GM13977 (cell line): ENCODE measurements around the gene DTD2.

Experiments
- DNase-seq: peaks from one replicate; pipeline ENCODE4 v3.0.0; 2012; ENCODE audit warnings: low spot score
- in situ Hi-C: fragments of 300-500 bp; cut with MboI; formaldehyde crosslinking; loops from one replicate; pipeline ENCODE4 v1.12.0; 2022; ENCODE audit warnings: low sequenced_read_pairs, low pct_unique_long_range_greater_than_20kb, mixed read lengths, inconsistent platforms; ENCODE audit not compliant: unreplicated experiment
- TF ChIP-seq, protein P1 (sequence below): IDR thresholded peaks from 2 replicates; pipeline ENCODE4 v1.5.1; 2012; ENCODE audit warnings: mild to moderate bottlenecking, control low read depth; ENCODE audit not compliant: insufficient read depth; ENCODE audit errors: extremely low read depth, missing control alignments

The DTD2 gene

DNA sequence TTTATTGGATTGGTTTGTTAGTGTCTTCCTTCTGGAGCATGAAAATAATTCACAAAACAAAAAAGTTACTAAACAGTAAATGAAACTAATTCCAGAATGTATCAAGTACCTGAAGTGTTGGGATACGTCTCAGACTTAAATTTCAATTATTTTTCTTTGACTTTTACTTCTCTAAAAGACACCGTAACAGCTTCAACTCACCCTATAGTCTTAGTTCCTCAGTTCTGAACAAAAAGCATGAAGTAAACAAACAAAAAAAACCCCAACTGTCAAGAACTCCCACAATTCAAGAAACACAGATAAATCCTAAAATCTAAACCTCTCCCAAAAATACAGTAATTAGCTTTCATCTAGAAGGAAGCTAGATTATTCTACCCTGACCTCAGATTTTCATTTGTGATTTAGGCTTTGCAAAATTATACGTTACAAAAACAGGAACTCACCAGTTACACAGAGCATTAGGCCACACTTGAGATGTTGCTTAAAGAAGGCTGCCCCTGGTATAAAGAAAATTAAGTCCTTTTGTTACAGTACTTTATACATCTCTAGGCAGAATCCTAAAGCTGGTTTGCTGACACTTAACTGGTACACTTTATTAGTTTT lies 47.2 kb downstream of the DTD2 start:
- in situ Hi-C loops: no loop called here
- DNase-seq: no peak
- TF ChIP-seq, protein P1, sequence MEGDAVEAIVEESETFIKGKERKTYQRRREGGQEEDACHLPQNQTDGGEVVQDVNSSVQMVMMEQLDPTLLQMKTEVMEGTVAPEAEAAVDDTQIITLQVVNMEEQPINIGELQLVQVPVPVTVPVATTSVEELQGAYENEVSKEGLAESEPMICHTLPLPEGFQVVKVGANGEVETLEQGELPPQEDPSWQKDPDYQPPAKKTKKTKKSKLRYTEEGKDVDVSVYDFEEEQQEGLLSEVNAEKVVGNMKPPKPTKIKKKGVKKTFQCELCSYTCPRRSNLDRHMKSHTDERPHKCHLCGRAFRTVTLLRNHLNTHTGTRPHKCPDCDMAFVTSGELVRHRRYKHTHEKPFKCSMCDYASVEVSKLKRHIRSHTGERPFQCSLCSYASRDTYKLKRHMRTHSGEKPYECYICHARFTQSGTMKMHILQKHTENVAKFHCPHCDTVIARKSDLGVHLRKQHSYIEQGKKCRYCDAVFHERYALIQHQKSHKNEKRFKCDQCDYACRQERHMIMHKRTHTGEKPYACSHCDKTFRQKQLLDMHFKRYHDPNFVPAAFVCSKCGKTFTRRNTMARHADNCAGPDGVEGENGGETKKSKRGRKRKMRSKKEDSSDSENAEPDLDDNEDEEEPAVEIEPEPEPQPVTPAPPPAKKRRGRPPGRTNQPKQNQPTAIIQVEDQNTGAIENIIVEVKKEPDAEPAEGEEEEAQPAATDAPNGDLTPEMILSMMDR: no peak

DNA sequence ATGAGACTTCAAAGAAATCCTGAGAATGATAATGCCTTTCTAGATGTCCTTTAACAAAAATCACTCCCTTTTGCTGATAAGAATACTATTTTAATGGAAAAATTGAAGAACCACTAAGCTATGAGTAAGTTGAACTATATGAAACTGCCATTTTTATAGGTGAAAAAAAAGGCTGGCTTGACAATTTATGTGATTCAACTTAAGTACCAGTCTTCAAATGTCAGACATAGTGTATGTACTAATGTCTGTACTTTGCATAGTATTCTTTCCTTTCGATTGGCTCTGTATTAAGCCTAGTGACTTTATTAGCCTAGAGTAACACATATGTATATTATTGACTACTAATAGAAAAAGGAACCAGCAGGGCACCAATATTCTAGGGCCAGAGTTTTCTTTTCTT lies 48.9 kb downstream of the DTD2 start:
- no peak for DNase-seq
- in situ Hi-C loops: no loop called here
- TF ChIP-seq, protein P1: no peak

DNA sequence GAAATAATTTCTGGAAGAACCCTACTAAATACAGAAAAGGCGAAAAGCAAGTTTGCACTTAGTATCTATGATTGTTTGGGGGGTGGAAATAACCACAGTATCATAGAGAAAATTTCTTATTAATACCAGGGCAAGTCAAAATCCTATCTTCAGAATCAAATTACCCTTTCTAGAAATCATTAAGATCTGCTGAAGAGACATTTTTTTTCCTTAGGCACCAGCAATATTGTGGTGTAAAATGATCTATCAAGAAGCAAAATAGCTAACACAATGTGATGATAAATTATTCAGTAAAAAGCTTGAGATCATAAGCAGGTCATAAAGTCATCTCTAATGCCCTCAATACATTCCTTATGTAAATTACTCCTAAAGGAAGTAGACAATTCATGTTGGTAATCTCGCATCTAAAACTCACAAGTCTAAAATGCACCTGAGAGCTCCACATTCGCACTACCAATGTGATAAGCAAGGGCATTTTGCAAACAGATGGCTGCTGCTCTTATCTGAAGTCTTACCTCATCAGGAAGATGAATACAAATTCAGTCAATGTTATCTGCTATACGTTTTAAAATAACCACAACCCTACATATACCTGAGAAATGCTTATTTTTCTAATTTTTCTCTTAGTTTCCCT lies 51.6 kb downstream of the DTD2 start:
- TF ChIP-seq, protein P1: no peak
- no peak for DNase-seq
- in situ Hi-C loops: no loop called here

DNA sequence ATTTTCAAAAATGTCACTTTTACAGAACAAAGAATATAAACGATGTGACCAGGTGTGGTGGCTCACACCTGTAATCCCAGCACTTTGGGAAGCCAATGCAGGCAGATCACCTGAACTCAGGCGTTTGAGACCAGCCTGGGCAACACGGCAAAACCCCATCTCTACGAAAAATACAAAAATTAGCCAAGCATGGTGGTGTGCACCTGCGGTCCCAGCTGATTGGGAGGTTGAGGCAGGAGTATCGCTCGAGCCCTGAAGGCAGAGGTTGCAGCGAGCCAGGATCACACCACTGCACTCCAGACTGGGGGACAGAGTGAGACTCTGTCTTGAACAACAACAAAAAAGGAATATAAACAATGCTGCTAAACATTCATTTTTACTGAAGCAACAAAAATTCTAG lies 52.2 kb downstream of the DTD2 start:
- in situ Hi-C loops: no loop called here
- DNase-seq: no peak
- TF ChIP-seq, protein P1: no peak

DNA sequence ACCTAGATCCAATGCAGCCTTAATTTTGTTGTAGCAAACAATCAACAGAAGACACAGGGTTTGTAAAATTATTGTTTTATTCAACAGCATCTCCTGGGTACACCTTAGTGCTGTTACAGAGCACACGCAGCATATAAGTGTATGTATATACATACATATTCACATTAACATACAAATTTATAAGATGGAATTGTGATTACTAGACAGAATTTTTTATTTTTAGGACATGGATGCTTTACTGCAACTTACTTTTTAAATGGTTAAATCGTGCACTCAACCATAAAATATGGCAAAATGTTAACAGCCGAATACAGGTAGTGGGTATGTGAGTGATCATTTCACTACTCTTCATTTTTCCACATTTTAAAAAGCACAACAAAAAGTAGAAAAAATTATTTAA lies 53.6 kb downstream of the DTD2 start:
- TF ChIP-seq, protein P1: no peak
- DNase-seq: no peak
- in situ Hi-C loops: no loop called here

DNA sequence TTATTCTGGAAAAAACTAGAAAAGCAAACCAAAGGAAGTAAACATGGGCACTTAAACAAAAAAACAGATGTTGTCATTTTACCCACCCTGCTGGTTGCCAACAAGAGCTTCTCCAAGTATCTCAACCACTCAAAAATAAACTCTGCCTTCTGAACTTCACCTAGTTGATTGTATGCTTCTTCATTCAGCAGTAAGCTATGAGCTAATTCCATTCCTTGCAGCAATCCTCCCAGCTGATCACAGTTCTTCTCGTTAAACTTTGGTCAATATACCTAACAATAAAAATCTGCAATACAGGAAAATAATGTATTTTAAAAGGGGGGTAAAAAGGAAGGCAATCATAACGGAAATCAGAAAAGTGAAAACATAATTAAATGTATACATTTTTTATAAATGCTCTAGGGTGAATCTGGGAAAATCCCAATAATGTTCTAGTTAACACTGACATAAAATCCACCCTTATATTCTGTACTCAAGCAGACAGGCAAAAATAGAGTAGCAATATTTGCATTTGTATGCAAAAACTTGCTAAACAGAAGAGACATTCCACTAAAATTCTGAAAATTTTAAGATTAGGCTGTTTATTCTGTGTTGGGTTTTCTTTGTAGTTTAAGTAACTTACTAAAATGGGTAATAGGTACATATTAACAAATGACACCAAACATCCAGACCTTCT lies 54.4 kb downstream of the DTD2 start:
- DNase-seq: no peak
- in situ Hi-C loops: no loop called here
- TF ChIP-seq, protein P1: no peak
